Stimulated activated CD8-positive, alpha-beta memory T cell treated with anti-CD3 and anti-CD28 coated beads, Interleukin-7, amount 100 ng/mL, for 4 hours (primary cell): ENCODE data around the gene BCAR1.
"Not testable (repeated sequence)": the region's sequence is repeated elsewhere in the genome, so short reads cannot be mapped to it uniquely, and the experiment has no call there.

ENCODE experiments used
- DNase-seq, 2 donors: peaks; one replicate each; pipeline ENCODE4 v3.0.0-alpha.2; 2020; ENCODE audit warnings: low read depth in 2 of 2

The BCAR1 gene, protein sequence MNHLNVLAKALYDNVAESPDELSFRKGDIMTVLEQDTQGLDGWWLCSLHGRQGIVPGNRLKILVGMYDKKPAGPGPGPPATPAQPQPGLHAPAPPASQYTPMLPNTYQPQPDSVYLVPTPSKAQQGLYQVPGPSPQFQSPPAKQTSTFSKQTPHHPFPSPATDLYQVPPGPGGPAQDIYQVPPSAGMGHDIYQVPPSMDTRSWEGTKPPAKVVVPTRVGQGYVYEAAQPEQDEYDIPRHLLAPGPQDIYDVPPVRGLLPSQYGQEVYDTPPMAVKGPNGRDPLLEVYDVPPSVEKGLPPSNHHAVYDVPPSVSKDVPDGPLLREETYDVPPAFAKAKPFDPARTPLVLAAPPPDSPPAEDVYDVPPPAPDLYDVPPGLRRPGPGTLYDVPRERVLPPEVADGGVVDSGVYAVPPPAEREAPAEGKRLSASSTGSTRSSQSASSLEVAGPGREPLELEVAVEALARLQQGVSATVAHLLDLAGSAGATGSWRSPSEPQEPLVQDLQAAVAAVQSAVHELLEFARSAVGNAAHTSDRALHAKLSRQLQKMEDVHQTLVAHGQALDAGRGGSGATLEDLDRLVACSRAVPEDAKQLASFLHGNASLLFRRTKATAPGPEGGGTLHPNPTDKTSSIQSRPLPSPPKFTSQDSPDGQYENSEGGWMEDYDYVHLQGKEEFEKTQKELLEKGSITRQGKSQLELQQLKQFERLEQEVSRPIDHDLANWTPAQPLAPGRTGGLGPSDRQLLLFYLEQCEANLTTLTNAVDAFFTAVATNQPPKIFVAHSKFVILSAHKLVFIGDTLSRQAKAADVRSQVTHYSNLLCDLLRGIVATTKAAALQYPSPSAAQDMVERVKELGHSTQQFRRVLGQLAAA

GRCh38 chr16:75251280-75252048 lies at the start of gene BCAR1:
TSS of gene BCAR1 (minus strand) at chr16:75251624. CDS start at chr16:75251482, 142 bp downstream.
- no peak for DNase-seq

DNA sequence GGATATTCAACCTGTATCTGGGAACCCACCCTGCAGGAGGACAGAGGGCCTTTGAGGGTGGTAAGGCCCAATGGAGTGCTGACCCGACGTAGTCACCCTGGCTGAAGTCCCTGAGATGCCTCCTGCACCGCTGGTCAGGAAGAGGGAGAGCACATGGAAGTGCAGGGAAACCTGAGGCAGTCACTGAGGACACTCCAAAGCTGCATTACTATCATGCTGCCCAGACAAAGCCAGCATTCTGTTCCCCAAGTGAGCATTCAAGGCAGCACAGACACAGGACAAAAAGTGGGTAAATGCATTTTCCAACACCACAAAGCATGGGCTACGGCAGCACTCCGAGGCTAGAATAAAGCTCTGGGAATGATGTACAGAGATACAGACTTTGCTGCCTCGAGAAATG lies 46.8 kb upstream of the BCAR1 start:
- DNase-seq = no peak

GRCh38 chr16:75296606-75297005 lies 45.2 kb upstream of the BCAR1 start:
- DNase-seq = no peak

DNA sequence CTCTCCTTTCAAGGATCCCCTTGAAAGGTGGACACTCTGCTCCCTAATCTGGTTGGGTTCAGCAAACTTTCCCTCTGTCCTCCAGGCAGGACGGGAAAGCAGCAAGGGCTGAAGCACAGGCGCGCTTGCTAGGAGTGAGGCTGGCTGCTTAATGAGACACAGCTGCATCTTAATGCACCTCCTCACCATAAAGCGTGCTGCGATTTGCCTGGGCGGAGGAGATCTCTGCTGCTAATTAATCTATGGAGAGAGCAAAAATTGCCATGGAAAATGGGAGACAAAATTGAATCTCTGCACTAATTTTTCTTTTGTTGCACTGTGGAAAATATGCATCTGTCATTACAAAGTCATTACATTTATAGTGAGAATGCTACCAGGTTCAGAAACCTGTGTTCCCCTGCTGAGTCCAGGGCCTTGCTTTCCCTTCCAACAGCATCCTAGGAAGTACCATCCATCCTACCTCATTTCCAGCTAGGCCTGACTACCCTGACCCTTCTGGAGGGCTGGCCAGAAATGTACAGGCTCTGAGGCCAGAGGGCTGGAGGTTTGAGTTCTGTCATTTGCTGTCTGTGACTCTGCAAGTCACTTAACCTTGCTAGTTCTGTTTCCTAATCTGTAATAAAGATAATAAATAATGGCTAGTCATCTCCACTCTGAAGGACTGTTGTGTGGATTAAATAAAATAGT lies 43.5 kb upstream of the BCAR1 start:
- no peak for DNase-seq

DNA sequence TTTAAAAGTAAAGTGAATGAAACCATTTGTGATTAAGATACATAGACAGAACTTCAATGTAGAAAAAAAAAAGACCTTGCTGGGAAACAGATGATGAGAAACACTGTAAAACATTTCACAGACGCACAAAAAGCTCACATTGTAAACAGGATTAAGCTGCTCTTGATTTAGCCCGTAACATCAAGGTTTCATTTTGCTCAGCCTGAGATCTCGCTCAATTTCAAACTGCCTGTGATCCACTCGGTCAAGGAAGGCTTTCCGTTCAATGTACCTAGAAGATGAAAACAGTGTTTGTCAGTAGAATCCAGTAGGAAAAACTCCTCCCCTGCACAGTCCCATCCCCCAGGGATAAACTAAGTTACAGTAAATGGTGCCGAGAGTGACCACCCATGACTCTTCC lies 42.3 kb upstream of the BCAR1 start:
- no peak for DNase-seq

DNA sequence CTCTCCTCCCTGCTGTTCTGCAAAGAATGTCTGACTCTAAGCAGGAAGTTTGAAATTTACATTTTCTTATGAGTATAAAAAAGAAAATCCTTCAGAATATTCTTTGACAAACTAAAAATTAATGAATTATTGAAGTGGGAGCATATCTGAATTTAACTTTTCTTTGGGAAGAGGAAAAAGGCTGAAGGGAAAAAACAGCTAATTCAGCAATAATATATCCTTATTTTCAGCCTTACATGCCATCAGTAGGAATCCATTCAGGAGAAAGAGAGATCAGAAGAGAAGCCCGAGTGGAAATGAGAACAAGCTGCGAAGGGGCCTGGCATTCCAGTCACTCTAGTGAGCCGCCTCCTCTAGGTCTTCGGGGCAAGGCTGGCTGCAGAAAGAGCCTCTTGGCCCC lies 41.7 kb upstream of the BCAR1 start:
- no peak for DNase-seq

GRCh38 chr16:75292691-75293090 lies 41.3 kb upstream of the BCAR1 start:
- no peak for DNase-seq

DNA sequence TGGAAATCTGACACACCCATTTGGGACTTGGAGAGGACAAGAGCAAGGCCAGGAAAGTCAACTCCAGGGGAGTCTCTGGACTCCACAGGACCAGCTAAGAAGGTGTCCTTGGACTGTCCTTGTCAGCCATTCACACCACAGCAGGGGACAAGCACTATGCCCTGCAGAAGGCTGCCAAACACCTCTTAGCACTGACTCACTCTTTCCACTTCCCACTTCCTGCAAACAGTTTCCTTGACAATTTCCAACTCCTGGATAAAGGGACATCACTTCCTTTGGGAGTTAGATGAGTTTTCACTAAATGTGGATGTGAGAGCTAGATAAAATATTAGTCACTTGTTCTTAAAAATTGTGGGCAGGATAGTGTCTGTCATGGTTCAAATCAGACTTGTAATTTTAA lies 37.8 kb upstream of the BCAR1 start:
- DNase-seq = no peak

DNA sequence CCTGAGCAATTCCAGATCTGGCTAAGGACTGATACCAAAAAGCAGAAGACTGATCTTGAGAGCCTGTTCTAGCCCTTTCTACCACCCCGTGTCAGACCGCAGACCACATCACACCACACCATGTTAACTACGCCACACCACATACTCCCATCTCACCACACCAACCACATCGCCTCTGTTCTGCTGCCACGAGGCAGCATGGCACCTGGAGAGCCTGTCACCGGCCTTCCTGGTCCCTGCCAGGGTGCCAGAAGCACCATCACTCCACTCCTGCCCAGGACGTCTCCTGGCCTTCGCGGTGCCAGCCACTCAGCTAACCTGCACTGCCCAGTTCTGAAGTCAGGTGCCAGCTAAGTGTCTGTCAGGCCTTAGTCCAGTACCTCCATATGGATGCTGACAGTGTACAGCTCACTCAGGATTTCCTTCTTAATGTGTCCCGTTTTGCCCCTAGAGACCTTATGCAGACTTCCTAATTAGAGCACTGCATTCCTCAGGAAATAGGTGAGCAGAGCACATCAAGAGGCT lies 37.2 kb upstream of the BCAR1 start:
- DNase-seq = peak; percentile 27 to 31

DNA sequence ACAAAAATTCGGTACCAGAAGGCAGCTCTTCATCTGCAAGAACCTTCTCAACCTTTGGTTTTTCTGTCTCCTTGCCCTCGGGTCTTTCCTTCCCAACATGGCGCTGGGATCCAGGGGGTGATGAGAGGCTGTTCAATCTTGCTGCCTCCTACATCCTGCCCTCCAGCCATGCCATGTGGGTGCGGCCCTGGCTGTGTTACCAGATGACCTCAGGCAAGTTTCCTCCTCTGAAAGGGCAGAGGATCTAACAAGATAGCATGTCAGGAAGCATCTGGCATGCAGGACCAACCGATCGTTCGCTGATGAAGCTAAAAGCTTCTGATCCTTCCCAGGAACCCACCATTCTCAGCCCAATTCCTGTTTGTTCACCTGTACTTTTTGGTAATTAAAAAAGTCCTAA lies 36.8 kb upstream of the BCAR1 start:
- DNase-seq = no peak

DNA sequence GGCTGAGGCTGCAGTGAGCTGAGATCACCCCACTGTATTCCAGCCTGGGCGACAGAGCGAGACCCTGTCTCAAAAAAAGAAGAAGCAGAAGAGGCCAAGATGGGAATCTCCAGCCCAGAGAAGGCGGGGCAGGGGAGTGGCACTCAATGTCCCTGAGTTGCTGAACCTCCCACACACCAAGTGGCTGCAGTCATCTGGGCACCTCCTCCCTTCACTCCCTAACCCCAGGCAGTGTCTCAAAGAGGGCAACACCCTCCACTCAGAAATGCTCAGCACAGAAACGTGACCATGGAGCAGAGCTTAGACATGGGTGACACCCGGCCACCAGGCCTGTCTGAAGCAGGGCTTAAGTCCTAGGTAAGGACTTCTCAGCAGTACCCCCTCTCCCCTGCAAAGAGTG lies 36.3 kb upstream of the BCAR1 start:
- DNase-seq = no peak

GRCh38 chr16:75286389-75286788 lies 35.0 kb upstream of the BCAR1 start:
- no peak for DNase-seq

DNA sequence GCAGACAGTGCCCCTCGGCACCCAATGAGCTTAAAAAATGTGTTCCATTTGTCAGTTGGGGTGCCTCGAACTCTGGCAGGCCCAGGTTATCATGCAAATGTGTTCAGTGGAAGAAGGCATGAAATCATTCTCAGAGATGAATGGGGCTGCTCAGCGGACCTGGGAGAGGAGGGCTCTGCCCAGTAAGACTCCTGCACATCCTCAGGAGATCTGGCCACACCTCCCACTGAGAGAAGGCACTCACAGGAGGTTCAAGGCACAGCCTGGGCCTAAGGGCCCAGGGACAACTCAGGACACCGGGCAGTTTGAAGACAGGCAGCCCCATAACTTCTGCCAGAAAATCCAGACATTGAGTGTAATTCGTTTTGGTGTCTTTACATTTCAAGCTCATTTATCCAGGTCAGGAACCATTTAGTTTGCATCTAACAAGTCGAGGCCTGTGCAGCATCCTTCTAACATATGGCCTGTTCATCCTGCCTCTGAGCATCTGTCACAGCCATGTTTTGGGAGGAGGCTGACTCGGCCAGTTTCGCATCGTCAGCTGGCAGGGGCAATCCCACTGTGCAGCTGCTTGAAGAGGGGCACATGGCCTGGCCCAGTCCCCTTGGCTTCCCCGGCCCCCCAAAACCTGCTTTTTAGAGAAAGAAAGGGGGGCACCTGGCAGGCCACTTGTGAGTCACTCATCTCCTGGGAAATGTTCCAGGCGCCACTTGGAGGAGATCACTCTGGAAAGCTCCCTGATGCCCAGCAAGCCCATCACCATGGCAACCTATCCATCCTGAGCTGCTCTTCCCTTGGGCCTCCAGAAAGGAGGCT lies 31.2 kb upstream of the BCAR1 start:
- no peak for DNase-seq

- DNase-seq = no peak
Measured at GRCh38 chr16:75281826-75282225, 30.4 kb upstream of the BCAR1 start.

DNA sequence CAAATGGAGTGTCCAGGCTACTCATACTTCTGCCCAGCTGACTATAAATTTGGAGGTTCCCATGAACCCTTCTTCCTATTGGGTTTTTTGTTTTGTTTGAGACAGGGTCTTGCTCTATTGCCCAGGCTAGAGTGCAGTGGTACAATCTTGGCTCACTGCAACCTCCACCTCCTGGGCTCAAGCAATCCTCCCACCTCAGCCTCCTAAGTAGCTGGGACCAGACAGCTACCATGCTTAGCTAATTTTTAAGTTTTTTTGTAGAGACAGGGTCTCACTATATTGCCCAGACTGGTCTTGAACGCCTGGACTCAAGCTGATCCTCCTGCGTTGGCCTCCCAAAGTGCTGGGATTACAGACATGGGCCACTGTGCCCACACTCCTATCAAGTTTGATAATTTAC lies 29.6 kb upstream of the BCAR1 start:
- not testable (repeated sequence) for DNase-seq

GRCh38 chr16:75280331-75280804 lies 28.9 kb upstream of the BCAR1 start:
- no peak for DNase-seq

DNA sequence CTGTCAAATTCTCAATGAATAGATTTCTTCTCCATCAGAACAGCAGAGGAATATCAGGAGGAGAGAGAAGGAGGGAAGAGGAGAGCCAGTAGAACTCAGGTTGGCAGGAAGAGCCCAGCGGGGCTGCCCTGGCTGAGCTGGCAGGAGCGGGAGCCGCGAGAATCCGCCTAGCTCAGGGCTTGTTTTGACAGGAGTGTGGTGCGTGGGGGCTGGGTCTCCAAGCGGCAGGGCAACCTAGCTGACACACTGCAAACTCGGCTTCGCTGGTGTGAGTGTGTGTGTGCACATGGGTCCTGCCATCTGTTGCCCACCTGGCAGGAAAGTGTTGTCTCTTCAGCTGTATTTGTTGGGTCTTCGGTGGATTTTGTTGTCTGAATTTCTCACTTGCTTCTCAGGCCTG lies 27.9 kb upstream of the BCAR1 start:
- DNase-seq = no peak

GRCh38 chr16:75273054-75273925 lies 21.9 kb upstream of the BCAR1 start:
- DNase-seq = no peak

DNA sequence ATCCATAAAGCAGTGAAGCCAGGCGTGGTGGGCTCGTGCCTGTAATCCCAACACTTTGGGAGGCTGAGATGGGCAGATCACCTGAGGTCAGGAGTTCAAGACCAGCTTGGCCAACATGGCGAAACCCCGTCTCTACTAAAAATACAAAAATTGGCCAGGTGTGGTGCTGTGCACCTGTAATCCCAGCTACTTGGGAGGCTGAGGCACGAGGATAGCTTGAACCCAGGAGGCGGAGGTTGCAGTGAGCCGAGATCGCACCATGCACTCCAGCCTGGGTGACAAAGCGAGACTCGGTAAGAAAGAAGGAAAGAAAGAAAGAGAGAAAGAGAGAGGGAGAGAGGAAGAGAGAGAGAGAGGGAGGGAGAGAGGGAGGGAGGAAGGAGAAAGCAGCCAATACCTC lies 21.2 kb upstream of the BCAR1 start:
- DNase-seq = not testable (repeated sequence)
